ENCODE measurements around the gene MRM3.
"Not testable (repeated sequence)": the region's sequence is repeated elsewhere in the genome, so short reads cannot be mapped to it uniquely, and the experiment has no call there.

Gene MRM3

GRCh38 chr17:797236-797840 lies 15.2 kb downstream of the MRM3 start:
- no peak for DNase-seq

GRCh38 chr17:798246-798645 lies 16.1 kb downstream of the MRM3 start:
- DNase-seq, result peak; percentile 87

GRCh38 chr17:799261-799660 lies 17.1 kb downstream of the MRM3 start:
- peak; percentile 25 for DNase-seq

GRCh38 chr17:800446-801242 lies 18.5 kb downstream of the MRM3 start:
- DNase-seq, result no peak

- DNase-seq, result no peak
These were observed 19.5 kb downstream of the MRM3 start for GRCh38 chr17:801660-802059.

GRCh38 chr17:802481-802880 lies 20.3 kb downstream of the MRM3 start:
- DNase-seq, result peak; percentile 10

- DNase-seq, result no peak
These were observed 21.0 kb downstream of the MRM3 start for GRCh38 chr17:802901-803881.

- no peak for DNase-seq
These were observed 22.6 kb downstream of the MRM3 start for GRCh38 chr17:804541-805435.

- not testable (repeated sequence) for DNase-seq
These were observed 23.7 kb downstream of the MRM3 start for GRCh38 chr17:805886-806285.

GRCh38 chr17:806346-806745 lies 24.2 kb downstream of the MRM3 start:
- no peak for DNase-seq

- no peak for DNase-seq
These were observed 24.8 kb downstream of the MRM3 start for GRCh38 chr17:806781-807522.

- DNase-seq, result no peak
These were observed 25.6 kb downstream of the MRM3 start for GRCh38 chr17:807523-808294.

GRCh38 chr17:811051-811784 lies 29.1 kb downstream of the MRM3 start:
- no peak for DNase-seq

- DNase-seq, result no peak
These were observed 30.6 kb downstream of the MRM3 start for GRCh38 chr17:812638-813204.

GRCh38 chr17:814371-814770 lies 32.2 kb downstream of the MRM3 start:
- DNase-seq, result no peak

GRCh38 chr17:819251-819650 lies 37.1 kb downstream of the MRM3 start:
- no peak for DNase-seq

GRCh38 chr17:823501-823902 lies 41.3 kb downstream of the MRM3 start:
- peak; percentile 84 for DNase-seq

GRCh38 chr17:824378-824777 lies 42.2 kb downstream of the MRM3 start:
- DNase-seq, result no peak

- DNase-seq, result no peak
These were observed 43.1 kb downstream of the MRM3 start for GRCh38 chr17:825216-825615.

GRCh38 chr17:826778-827177 lies 44.6 kb downstream of the MRM3 start:
- DNase-seq, result no peak
